AG04449 (cell line): ENCODE measurements around the gene JADE3.

Experiments used
- CTCF ChIA-PET: fragments of 350-600 bp; formaldehyde crosslinking; extraction: SDS; loops from one replicate; lab custom pipeline; 2021; ENCODE audit warnings: antibody characterized with exemption; lab: Yijun Ruan, JAX
- POLR2A ChIA-PET: fragments of 400-600, 350-600 bp; formaldehyde crosslinking; extraction: SDS; loops from one replicate; lab custom pipeline; 2020; ENCODE audit warnings: antibody characterized with exemption, inconsistent platforms; lab: Yijun Ruan, JAX
- DNase-seq: peaks from one replicate; pipeline ENCODE4 v3.0.0-alpha.2; 2010; ENCODE audit warnings: low read depth, low spot score
- H3K4me3 ChIP-seq: 2 replicates; pipeline ENCODE4 v1.5.1; 2011; ENCODE audit warnings: low read depth, mild to moderate bottlenecking, control low read depth, low read length
- CTCF ChIP-seq: IDR thresholded peaks from one replicate; pipeline ENCODE4 v1.5.1; 2011; ENCODE audit warnings: mild to moderate bottlenecking, moderate library complexity, low read length, control low read depth, inconsistent platforms; ENCODE audit not compliant: insufficient read depth; ENCODE audit errors: missing control alignments

Gene JADE3

GRCh38 chrX:47012131-47012530, 99.9 kb downstream of the JADE3 start:
- no peak overlapping the region for H3K4me3 ChIP-seq
- ChIA-PET CTCF (interaction anchor here (1.0 kb wide), 1 partner anchor 99 kb away, joined by 3 read pairs; no protein-coding TSS in a partner anchor), POLR2A (no interaction called here)
- TF ChIP-seq CTCF = no peak
- DNase-seq = no peak

- no peak for TF ChIP-seq CTCF
- CTCF ChIA-PET = interaction anchor here (0.9 to 1.6 kb wide), 3 partner anchors 48 to 123 kb away, joined by 3 to 5 read pairs (median 3); partner anchors contain the start of gene JADE3
- no peak for DNase-seq
- POLR2A ChIA-PET = no interaction called here
- no peak overlapping the region for H3K4me3 ChIP-seq
Observed at GRCh38 chrX:47026198-47026597, 114.0 kb downstream of the JADE3 start.

GRCh38 chrX:47030339-47030738, 118.1 kb downstream of the JADE3 start:
- DNase-seq = peak; percentile 19
- peak; percentile 27 for TF ChIP-seq CTCF
- H3K4me3 ChIP-seq = no peak overlapping the region
- ChIA-PET POLR2A (no interaction called here), CTCF (interaction anchor here (0.6 to 2.8 kb wide), 21 partner anchors 8 to 475 kb away, joined by 3 to 22 read pairs (median 4); partner anchors contain the start of gene JADE3)

- ChIA-PET CTCF (no interaction called here), POLR2A (no interaction called here)
- no peak overlapping the region for H3K4me3 ChIP-seq
- no peak for TF ChIP-seq CTCF
- no peak for DNase-seq
Observed at GRCh38 chrX:47047989-47048388, 135.8 kb downstream of the JADE3 start.

GRCh38 chrX:47059142-47059874, 147.1 kb downstream of the JADE3 start:
- POLR2A ChIA-PET = no interaction called here
- CTCF ChIA-PET = no interaction called here
- DNase-seq = no peak
- TF ChIP-seq CTCF = no peak
- no peak overlapping the region for H3K4me3 ChIP-seq

GRCh38 chrX:47060708-47061107, 148.5 kb downstream of the JADE3 start:
- no peak for DNase-seq
- CTCF ChIA-PET = no interaction called here
- no peak overlapping the region for H3K4me3 ChIP-seq
- POLR2A ChIA-PET = no interaction called here
- no peak for TF ChIP-seq CTCF
